T-helper 9 cell (primary cell): ENCODE data around the gene ZSWIM6.
A peak's percentile ranks its signal among the peaks of the same experiment; 100 is the strongest.

Experiments
- DNase-seq: peaks from one replicate; pipeline ENCODE4 v3.0.0-alpha.2; 2020

The ZSWIM6 gene

DNA sequence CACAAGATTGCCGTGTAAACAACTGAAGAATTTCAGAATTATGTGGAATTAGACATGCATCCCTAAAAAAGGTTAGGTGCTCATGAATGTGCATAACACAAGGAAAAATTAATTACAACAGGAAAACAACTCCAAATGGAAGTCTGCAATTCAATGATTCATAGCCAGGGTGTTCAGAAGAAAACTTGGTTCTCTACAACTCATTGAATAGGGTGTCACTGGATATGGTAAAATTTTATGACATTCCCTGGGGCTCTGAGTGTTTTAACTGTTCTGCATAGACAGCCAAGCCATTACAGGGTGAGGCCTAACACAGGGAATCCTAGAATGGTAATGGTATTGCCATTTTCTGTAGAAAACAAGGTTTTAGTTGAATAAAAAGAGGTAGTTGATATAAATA lies 24.4 kb upstream of the ZSWIM6 start:
- no peak for DNase-seq

DNA sequence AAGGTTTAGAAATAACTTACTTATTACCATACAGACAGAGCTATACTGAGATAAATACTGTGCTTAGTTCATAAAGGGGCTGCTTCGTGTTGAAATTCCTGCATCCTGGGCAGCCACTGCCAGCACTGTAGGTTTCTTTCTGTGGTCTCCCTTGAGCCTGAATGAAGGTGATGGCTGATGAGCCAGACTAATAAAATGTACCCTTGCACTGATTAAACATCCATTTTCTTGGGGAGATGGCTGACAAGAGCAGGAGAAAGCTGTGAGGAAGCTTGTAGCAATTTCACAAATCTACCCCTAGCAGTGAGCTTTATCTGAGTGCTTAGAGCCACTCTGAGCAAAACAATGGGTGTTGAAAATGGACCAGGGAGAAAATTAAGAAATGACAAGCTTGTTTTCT lies 23.3 kb upstream of the ZSWIM6 start:
- DNase-seq: no peak

DNA sequence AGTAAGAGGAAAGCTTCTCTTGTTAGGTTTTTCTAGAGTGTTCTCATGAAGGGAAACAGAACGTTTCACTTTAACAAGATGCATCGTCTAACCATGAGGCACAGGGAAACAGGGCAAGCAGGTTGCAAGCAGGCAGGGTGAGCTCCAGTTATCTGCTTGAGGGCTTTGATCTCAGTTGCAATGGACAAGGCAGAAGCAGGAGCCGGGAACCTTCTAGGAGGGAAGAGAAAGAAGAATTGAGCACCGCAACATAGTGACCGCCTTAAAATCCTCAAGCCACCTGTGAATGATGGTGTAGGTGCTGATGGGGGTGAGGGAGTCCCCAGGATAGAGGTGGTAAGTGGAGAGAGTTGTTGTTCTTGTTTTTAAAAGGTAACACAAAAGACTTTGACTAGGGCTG lies 22.9 kb upstream of the ZSWIM6 start:
- DNase-seq: no peak

DNA sequence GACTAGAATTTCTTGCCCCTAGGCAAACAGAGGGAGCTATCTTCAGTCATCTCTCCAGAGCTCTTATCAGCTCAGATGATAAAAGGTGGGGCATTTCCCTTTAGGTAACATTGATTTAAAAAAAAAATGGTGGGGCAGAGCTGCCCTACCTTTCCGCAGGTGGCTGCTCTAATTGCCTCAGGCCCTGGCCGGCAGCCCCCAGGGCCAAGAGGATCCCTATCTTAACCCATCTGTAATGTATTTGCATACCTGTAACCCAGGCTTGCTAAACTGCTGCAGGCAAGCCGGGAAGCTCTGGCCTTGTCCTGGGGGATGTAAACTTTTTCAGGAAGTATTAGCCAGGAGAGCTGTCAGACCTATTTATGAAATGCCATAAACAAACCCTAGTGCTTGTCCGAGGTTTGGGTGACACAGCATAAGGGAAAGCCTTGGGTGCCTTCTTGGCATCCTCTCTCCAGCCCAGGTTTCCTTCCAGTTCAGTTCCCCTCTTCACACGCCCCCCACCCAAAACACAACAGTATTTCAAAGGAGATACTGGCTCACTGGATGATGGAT lies 20.9 kb upstream of the ZSWIM6 start:
- no peak for DNase-seq

DNA sequence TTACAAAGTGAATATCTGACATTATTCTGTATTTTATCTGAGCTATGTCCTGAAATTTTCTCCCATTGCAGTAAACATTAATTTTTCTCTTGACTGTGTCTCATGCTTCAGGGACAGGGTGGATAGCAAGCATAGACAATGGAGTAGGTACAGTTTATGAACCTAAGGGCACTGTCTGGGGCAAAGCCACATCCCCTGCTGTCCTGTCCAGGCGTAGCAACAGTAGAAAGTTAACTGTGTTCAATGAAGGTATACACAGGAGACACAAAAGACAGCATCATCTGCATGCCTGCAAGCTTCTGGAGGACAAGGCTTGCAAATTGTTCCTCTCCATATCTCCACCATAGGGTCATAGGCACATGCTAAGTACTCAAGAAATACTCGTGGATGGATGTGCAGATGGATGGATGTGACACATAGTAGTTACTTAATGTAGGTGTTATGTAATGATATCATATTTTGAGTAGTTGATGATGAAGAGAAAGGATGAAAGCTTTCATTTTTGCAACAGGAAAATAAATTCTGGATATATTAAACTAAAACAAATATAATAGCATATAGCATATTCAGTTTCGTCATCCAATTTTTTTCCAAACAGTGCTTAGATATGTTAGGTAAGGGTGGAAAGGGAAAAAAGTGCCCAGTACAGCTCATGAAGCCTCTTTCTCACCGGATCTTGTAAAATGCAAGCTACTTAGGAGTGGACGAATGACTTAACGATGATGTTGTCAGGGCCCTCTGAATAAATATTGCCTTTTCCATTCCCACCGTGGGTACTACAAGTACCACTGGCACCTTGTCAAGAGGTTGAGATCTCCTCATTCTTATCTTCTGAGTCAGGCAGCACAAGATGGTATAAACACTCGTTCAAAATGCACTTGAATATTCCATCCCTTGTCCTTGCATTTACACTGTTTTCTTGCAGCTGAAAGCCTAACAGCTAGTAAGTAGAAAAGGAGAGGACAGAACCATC lies 19.9 kb upstream of the ZSWIM6 start:
- no peak for DNase-seq

DNA sequence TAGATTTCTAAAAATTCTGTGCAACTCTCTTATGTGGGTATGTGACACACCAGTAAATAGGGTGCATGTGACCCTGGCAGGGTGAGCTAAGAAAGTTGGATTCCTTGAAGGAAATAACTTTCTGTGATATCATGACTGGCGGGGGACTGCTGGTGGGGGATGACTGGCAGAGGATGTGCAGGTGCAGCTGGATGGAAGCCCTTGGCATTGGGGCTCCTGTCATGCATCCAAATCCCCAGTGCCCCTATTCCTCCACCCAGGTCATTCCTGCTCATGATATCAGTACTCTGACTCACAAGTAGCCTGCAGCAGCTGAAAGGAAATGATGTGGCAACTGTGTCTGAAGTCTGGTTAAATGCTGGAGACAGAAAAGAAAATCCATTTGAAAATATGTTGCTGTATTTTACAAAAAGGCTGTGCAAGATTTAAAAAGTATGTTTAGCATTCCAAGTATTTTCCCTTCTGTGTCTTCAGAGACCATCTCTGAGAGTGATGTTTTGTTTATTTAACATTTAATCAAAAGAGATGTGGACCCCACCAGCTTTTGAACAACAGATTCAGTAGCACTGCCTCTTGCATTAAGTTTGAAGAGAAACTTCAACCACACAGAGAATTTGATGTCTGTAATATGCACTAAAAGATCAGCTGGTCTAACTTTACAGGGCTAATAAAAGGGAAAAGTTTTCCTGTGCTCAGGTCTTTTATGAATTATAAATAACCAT lies 17.9 kb upstream of the ZSWIM6 start:
- DNase-seq: no peak

DNA sequence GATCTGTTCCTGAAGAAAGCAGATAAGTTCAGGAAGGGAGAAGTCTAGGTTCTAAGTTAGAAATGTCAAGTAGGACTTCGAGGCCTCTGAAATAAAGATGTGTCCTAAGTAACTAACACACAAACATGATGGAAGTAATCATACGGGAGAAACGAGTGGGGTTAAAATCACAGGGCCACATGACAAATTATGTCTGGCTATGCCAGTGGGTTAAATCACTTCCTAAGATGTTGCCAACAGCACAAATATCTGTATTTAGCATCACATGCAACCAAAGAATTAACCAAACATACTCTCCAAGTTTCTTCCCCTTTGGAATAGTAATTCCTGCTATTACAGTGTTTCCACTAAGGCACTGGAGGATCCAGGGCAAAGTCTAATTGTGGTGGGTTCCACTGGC lies 13.7 kb upstream of the ZSWIM6 start:
- DNase-seq: no peak

DNA sequence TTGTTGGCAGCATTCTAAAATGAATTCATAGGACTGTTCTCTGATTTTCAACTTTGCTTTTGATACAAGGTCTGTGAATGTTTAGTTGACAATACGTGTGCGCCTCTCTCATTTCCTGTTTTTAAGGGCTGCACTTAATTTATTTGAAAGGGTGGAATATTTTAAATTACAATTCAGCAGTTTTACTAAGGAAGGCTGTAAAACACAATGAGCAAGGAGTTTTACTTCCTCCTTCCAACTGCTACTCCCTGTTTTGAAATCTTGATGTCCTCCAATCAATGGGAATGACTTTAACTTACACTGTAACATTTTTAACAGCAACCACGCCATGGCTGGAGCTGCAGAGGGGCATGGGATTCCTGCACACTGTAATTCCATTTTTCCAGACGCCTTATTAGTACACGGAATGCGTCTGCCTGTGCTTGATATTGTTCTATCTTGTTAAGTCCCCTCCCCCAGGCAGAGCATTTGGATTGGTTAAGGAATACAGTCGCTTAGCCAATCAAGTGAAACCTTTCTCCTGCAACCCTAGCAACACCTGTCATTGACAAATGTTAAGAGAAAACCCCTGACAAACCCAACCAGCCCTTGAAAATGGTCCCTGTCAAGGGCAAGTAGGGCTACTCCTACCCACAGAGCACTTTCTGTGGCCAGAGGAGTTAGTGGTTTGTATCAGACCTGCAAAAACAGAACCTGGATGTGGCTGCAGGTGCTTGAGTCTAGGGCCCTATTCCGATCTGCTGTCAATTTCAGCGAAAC lies 12.5 kb upstream of the ZSWIM6 start:
- DNase-seq: no peak

DNA sequence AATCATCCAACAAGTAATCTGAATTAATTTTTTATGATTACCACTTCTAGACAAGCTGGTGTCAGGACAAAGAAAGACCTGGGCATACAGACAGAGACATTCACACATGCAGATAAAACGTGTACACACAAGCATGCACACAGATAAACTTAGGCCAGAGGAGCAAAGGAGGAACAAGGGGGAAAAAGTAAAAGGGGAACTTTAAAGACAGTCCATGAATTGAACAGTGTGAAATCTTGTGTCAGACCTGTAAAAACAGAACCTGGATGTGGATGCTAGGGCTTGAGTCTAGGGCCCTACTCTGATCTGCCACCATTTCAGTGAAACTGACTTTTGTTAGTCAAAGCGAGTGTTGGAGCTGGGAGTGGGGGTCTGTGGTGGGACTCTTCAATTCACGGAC lies 11.2 kb upstream of the ZSWIM6 start:
- DNase-seq: no peak

DNA sequence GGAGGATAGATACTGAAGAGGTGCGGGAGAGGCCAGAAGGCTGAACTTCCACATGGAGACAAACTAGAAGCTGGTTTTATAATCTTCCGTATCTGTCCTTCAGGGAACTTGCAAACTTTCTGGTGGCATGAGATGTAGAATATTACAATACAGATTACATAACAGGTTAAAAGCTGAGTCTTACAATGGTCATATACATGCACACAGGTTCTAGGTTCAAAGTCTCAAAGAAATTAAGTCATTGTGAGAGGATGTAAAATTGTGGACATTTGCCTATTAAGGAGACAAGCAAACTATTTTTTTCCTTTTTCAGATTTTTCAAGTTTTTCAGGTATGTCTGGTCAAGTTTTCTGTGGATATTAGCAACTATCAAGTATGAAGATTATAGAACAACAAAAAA lies 10.4 kb upstream of the ZSWIM6 start:
- no peak for DNase-seq

DNA sequence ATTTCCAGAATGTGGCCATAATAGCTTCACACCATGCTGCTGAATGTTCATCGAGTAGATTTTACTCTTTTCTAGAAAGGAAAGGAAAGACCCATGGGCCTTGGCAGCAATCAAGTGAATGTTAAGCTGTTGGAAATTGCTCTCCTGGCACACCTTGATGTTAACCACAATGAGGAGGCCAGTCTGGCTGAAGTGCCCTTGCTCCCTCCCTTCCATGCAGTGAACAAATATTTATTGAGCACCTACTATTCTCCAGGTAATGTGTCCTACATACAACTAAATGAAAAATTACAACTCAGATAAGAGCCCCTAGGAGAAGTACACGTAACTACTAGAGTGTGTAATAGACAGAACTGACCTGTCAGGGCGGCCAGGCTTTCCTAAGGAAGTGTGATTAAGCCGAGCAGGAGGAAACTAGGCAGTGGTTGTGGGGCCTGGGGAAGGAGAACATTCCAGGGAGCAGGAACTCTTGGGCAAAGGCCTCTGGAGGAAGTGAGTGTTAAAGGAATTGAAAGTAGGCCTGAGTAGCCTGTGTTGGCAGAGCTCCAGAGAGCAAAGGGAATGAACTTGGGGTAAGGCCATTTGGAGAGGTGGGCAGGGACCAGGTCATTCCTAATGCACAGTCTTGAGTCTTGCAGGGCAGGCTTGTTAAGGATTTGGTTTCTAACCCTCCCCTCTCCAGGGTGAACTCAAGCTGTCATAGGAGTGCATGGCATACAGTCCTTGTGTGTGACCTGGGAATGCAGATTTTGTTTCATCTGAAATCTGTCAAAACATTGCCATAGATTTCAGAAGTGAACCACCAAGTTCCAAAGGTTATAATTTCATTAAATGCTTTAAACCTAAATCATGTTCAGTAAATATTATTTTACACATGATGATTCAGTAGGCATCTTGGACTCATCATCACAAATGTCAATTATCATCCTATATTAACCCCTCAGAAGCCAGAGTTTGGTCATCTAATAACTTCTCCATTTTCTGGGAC lies 9.0 kb upstream of the ZSWIM6 start:
- no peak for DNase-seq

DNA sequence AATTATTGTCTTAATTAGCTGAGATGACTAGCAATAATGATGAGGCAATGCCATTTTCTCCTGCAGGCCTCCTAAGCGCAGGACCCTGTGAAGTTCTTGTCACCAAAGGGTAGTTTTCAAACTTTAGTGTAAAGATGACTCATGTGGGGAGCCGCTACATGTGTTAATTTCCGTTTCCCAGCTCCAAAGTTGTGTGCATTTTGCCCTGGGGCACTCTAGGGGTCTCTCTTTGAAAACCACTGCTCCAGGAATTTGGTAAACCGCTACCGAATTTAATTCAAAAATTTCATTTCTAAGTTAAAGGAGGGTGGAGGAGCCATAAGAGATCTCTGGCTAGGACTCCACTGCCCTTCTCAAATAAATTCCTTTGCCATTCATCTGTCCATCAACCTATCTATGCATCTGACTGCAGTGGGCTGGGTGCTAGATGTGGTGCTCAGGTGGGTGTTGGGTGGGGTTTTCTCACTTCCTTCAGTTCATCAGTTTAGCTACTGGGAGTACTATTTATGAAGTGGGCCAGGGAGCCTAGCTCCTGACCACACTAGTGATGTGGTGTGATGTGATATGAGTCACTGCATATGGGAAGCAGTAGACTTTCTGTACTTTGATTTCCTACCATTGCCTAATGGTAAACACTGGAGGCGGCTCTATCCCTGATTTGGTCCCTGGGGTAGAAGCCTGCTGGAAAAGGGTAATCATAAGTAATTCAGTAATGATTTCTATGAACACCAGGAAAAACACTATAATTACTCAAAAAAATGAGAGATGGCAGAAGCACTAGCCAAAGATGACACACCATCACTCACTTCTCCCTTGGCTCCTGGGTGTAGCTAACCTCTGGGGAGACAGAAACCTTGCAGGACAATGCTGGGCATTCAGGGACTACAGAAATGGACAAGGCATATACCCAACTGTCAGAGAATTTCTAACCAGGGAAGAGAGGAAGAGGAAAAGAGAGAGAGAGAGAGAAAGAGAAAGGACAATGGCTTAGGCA lies 4.0 kb upstream of the ZSWIM6 start:
- no peak for DNase-seq

DNA sequence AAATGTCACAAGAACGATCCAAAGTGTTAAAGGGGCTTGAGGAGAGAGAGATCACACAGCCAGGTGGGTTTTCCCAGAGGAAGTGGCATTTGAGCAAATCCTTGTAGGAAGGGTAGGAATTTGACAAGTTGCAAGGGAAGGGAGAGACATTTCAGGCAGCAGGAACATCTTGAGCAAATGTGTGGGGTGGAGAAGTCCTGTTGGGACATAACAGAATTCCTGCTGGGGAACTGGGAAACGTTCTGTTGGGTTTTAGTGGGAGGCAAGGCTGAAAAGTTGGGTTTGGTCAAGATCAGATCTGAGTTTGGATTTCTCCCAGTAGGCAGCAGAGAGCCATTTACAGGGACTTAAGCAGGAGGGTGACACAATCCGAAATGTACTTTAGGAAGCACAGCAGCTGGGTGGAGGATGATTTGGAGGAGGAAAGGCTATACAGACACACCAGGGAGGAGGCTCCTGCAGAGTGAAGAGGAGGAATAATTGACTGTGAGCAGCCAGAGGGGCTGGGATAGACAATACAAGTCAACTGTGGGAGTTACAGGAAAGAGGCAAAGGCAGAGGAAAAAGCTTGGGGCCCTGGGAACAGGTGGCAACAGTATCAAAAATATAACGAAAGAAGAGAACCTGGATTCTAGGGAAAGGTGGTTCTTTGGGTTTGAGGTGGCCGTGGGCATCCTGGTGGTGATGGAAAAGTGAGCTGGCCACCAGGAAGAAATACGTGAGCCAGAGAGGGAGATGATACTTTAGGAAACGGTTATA lies 3.1 kb upstream of the ZSWIM6 start:
- no peak for DNase-seq

DNA sequence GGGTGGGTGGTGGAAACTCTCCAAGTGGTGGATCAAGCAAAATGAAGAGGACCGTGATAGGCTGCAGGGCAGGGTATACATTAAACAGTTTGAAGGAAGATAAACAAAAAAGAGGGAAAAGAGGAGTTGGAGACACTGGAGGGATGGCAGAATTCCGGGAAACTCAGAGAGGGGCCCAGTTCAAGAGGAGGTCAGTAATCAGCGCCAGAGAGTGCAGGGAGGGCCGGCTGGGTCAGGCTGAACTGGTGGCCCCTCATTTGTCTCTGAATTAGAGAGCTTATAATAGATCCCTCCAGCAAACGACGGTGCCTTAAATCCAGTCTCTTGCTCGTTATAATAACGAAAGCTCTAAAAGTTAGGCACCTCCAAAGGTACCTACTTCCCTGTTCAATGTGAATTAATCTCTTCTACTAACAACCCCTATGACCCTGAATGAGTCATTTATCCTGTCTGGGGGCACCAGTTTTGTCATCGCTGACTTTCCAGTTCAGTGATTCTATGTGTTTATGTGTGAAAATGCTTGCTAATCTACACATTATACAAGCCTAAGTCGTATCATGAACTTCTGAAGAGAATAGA lies 2.4 kb upstream of the ZSWIM6 start:
- DNase-seq: no peak

DNA sequence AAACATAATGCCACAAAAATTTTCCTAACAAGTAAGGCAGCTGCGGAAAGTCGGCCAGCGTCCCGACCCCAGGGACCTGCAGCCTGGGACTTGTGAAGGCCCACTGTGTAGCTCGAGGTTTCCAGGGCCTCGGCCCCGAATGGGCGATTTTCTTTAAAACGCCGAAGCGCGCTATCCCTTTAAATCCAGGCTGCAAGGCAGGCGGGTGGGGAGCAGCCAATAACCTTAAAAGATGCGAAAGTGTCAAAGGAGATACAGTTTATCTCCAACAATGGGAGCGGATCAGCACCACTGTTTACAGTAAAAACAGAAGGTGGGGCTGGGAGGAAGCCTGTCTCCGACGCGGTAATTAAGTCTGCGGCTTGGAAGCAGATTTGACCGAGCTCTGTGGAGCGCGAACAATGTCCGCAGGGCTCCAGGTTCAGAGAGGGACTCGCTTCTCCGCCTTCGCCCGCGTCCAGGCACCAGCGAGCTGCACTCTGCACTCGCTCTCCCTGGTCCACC lies 1.7 kb upstream of the ZSWIM6 start:
- no peak for DNase-seq

DNA sequence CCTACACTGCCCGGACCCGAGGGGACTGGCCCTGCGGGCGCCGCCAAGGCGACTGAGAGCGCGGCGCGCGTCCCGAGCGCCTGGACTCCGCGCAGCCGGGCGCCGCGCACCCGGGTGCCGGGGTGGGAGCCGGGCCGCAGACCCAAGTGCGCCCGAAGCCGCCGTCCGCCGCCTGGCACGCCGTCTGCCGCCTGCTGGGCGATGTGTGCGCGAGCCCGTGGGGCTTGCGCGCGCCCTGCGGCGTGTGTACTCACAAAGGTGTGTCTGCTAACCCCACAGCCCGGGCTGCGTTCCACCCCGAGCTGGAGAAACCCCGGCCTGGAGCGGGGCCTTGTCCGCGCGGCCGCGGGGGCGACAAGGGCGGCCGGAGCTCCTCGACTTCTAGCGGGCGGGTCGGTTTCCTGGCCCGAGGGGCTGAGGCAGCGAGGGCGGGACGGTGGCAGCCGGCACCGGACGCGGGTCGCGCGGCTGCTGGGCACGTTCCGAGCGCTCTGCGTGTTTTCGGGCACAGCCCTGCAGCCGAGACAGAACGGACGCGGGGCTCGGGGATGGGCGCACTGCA lies 1.1 kb upstream of the ZSWIM6 start:
- peak; percentile 64 for DNase-seq

DNA sequence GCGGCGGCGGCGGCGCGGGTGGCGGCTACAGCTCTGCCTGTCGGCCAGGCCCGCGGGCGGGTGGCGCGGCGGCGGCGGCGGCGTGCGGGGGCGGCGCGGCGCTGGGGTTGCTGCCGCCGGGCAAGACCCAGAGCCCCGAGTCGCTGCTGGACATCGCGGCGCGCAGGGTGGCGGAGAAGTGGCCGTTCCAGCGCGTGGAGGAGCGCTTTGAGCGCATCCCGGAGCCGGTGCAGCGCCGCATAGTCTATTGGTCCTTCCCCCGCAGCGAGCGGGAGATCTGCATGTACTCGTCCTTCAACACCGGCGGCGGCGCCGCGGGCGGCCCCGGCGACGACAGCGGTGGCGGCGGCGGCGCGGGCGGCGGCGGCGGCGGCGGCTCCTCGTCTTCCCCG lies 296 bp downstream of the ZSWIM6 start:
- peak; percentile 30 for DNase-seq

DNA sequence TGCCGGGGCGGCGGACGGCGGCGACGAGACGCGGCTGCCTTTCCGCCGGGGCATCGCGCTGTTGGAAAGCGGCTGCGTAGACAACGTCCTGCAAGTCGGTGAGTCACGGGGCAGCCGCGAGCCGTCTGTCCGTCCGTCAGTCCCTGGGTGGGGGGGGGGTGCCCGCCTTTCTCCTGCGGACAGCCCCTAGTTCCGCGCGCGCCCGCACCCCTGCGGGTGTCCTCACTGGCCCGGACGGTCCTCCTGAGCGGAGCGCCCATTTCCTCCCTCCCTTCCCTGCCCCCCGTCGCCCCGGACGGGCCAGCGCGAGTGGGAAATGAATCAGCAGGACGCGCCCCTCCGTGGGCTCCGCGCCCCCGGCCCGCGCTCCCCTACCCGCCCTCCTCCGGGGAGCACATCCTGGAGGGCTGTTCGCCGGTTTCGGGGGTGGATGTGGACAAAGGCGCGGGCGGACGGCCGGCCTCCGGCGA lies 828 bp downstream of the ZSWIM6 start:
- DNase-seq: peak; percentile 28
